A549 (cell line): ENCODE measurements around the gene H1-8. TPM values are rescaled to one million over a fixed set of nuclear protein-coding genes. Genes with fewer than 3 reads are reported as not detected.

Source experiments
- ATAC-seq, 2 experiments: fragments of 200-7000 bp in 1 of 2; fragments of >200 bp in 1 of 2; cut with Nextera tagmentation in 1 of 2; cut with Tn5 transposase in 1 of 2; 3 replicates each; pipeline versions ENCODE4 v1.8.0 to v1.9.1; 2018 to 2020; ENCODE audit warnings: mild to moderate bottlenecking in 1 of 2, moderate library complexity in 1 of 2
- CTCF ChIA-PET: fragments of 300-600 bp; sonication (Branson Sonifier 250); formaldehyde crosslinking; extraction: SDS; loops from one replicate; lab custom pipeline; 2021; ENCODE audit warnings: antibody characterized with exemption, inconsistent platforms; lab: Yijun Ruan, JAX
- POLR2A ChIA-PET: fragments of 350-600 bp; formaldehyde crosslinking; extraction: SDS; loops from one replicate; lab custom pipeline; 2021; ENCODE audit warnings: antibody characterized with exemption, inconsistent platforms; lab: Yijun Ruan, JAX
- DNase-seq, 2 experiments: peaks; one replicate each; pipeline versions ENCODE4 v3.0.0 to v3.0.0-alpha.2; 2011 to 2016; ENCODE audit warnings: low read depth in 1 of 2, low spot score in 1 of 2
- FAIRE-seq: peaks from 2 replicates; lab custom pipeline; 2011; peaks lifted over from hg19 to GRCh38; lab: Jason Lieb, UNC
- H3K27ac ChIP-seq, 2 experiments: fragments of >200 bp; sonication (Bioruptor Twin); formaldehyde crosslinking; 3 replicates each; pipeline ENCODE4 v1.5.1; 2016 to 2017
- H3K4me1 ChIP-seq: fragments of >200 bp; sonication (Bioruptor Twin); formaldehyde crosslinking; 3 replicates; pipeline ENCODE4 v1.6.1; 2016
- H3K4me2 ChIP-seq: fragments of >200 bp; sonication (Bioruptor Twin); formaldehyde crosslinking; 3 replicates; pipeline ENCODE4 v1.6.1; 2016
- H3K4me3 ChIP-seq: fragments of >200 bp; sonication (Bioruptor Twin); formaldehyde crosslinking; 3 replicates; pipeline ENCODE4 v1.5.1; 2016
- H3K9me3 ChIP-seq: fragments of >200 bp; sonication (Bioruptor Twin); formaldehyde crosslinking; 3 replicates; pipeline ENCODE4 v1.6.1; 2016
- BCL3 ChIP-seq: fragments of >200 bp; sonication (Bioruptor Twin); formaldehyde crosslinking; IDR thresholded peaks from 3 replicates; pipeline ENCODE4 v1.6.1; 2016
- BHLHE40 ChIP-seq: IDR thresholded peaks from 2 replicates; pipeline ENCODE4 v1.6.1; 2012; ENCODE audit warnings: low read depth, low read length, inconsistent platforms
- CEBPB ChIP-seq, 2 experiments: fragments of >200 bp in 1 of 2; sonication (Bioruptor Twin) in 1 of 2; formaldehyde crosslinking in 1 of 2; IDR thresholded peaks; 2 replicates each; pipeline ENCODE4 v1.6.1; 2012 to 2016
- CHD4 ChIP-seq: fragments of 200-600 bp; sonication (generic); IDR thresholded peaks from 2 replicates; pipeline ENCODE4 v1.6.1; 2016; ENCODE audit warnings: antibody characterized with exemption, mild to moderate bottlenecking, borderline replicate concordance
- ELK1 ChIP-seq: fragments of 150-350 bp; IDR thresholded peaks from 2 replicates; pipeline ENCODE4 v1.6.1; 2014; ENCODE audit warnings: low read depth, mild to moderate bottlenecking, low read length
- FOSL2 ChIP-seq, 2 experiments: fragments of 450-650 bp in 1 of 2; fragments of >200 bp in 1 of 2; sonication (Bioruptor Twin) in 1 of 2; formaldehyde crosslinking; IDR thresholded peaks; 2 replicates each; pipeline versions ENCODE4 v1.5.0 to v1.6.1; 2016 to 2020; ENCODE audit warnings: mild to moderate bottlenecking in 1 of 2, moderate library complexity in 1 of 2
- GATA3 ChIP-seq: IDR thresholded peaks from 2 replicates; pipeline ENCODE4 v1.6.1; 2012; ENCODE audit warnings: borderline replicate concordance
- HEYL ChIP-seq: fragments of 250-450 bp; sonication (Bioruptor Pico); IDR thresholded peaks from 2 replicates; pipeline ENCODE4 v1.8.0; 2021; ENCODE audit warnings: mild to moderate bottlenecking, moderate library complexity
- HOXA7 ChIP-seq: fragments of 250-450 bp; sonication (Bioruptor Pico); IDR thresholded peaks from 2 replicates; pipeline ENCODE4 v1.5.0; 2020; ENCODE audit warnings: mild to moderate bottlenecking, moderate library complexity
- HOXB5 ChIP-seq: fragments of 250-450 bp; sonication (Bioruptor Pico); IDR thresholded peaks from 2 replicates; pipeline ENCODE4 v1.5.0; 2020; ENCODE audit warnings: mild to moderate bottlenecking, moderate library complexity
- KDM1A ChIP-seq: fragments of 200-600 bp; sonication (generic); IDR thresholded peaks from 2 replicates; pipeline ENCODE4 v1.6.1; 2016; ENCODE audit warnings: low read depth, mild to moderate bottlenecking
- NPAS2 ChIP-seq: fragments of 250-450 bp; sonication (Bioruptor Pico); IDR thresholded peaks from 2 replicates; pipeline ENCODE4 v1.8.0; 2022; ENCODE audit warnings: mild to moderate bottlenecking, moderate library complexity, borderline replicate concordance
- PBX3 ChIP-seq: IDR thresholded peaks from 2 replicates; pipeline ENCODE4 v1.6.1; 2012
- POLR2A ChIP-seq: IDR thresholded peaks from 2 replicates; pipeline ENCODE4 v1.6.1; 2012; ENCODE audit warnings: mild to moderate bottlenecking, low read length
- RCOR1 ChIP-seq: fragments of 150-350 bp; IDR thresholded peaks from 2 replicates; pipeline ENCODE4 v1.6.1; 2014; ENCODE audit warnings: antibody characterized with exemption, low read length, low read depth
- REST ChIP-seq: fragments of 200-600 bp; sonication (generic); IDR thresholded peaks from 2 replicates; pipeline ENCODE4 v1.6.1; 2016; ENCODE audit warnings: antibody characterized with exemption, mild to moderate bottlenecking, moderate library complexity
- SMC3 ChIP-seq: fragments of >200 bp; sonication (Bioruptor Twin); formaldehyde crosslinking; IDR thresholded peaks from 3 replicates; pipeline ENCODE4 v1.6.1; 2018; ENCODE audit warnings: inconsistent platforms
- TFCP2L1 ChIP-seq: fragments of 250-450 bp; sonication (Bioruptor Pico); IDR thresholded peaks from 2 replicates; pipeline ENCODE4 v1.5.0; 2021; ENCODE audit warnings: mild to moderate bottlenecking
- ZC3H11A ChIP-seq: fragments of 450-650 bp; IDR thresholded peaks from 2 replicates; pipeline ENCODE4 v1.6.1; 2014; ENCODE audit warnings: antibody characterized with exemption, mild to moderate bottlenecking
- ZNF302 ChIP-seq: fragments of 250-450 bp; sonication (Bioruptor Pico); IDR thresholded peaks from 2 replicates; pipeline ENCODE4 v1.9.0; 2021; ENCODE audit warnings: inconsistent platforms, mild to moderate bottlenecking, moderate library complexity
- ZSCAN20 ChIP-seq: fragments of 250-450 bp; sonication (Bioruptor Pico); IDR thresholded peaks from 2 replicates; pipeline ENCODE4 v1.8.0; 2022; ENCODE audit warnings: mild to moderate bottlenecking, moderate library complexity
- WGBS: methylation state at CpG from one replicate; pipeline ENCODE4 v1.1.6; 2017; ENCODE audit errors: missing lambda C conversion rate; 5-methylcytosine and 5-hydroxymethylcytosine counted together
- polyA plus RNA-seq, 4 experiments: library from polyadenylated mRNA; depleted of rRNA in 3 of 4; stranded (reverse); fragments of >200 nt; fragmentation: RNase III in 1 of 4; extraction: RNeasy Plus Mini Kit Qiagen cat#74134 plus additional on column Dnase treatment in 1 of 4; gene quantifications; 2 replicates in 3 of 4; 3 replicates in 1 of 4; pipeline ENCODE4 v1.2.3, GENCODE V29; 2011 to 2017
- TF ChIP-seq, protein P1 (sequence below): fragments of >200 bp; sonication (Bioruptor Twin); formaldehyde crosslinking; IDR thresholded peaks from 2 replicates; pipeline ENCODE4 v1.6.1; 2016
- TF ChIP-seq, protein P2 (sequence below): IDR thresholded peaks from 2 replicates; pipeline ENCODE4 v1.6.1; 2012

Gene H1-8
- polyA plus RNA-seq, 2 of the 4 experiments (the other 2 are of a cell fraction) = not detected

DNA sequence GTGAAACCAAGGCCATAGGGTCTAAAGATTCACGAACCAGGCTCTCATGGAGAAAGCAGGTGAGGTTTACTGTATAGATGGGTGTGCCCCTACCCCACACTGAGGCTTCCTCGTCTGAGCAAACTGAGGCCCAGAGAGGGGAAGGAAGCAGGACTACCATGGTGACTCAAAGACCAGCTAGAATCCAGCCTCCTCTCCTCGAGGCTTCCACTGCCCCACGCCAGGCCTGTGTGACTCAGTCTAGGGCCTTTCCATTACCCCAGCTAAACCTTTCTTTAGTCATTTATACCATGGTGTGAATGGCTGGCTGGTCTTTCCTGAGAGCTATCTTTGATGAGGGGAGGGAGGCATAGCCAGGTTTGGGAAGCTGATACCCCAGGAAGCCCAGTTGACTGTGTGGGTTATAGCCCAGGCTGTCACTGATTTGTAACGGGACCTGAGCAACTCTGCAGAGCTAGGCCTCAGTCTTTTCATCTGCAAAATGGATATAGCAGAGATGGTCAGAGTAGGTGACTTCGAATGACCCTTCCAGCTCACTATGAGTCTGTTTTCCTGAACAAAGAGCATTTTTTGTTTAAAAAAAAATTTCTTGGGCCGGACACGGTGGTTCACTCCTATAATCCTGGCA, 17.5 kb upstream of the H1-8 start:
- no peaks in the 10 kb centered on the region for H3K9me3 ChIP-seq
- H3K4me3 ChIP-seq = no peak overlapping the region
- H3K4me2 ChIP-seq = no peak overlapping the region
- TF ChIP-seq TFCP2L1 (CRISPR knock-in tag) (no peak), CEBPB (IDR thresholded peaks at IDR 0.05) (no peak), ZSCAN20 (CRISPR knock-in tag) (no peak), HEYL (CRISPR knock-in tag) (no peak), ELK1 (no peak), GATA3 (no peak), BHLHE40 (no peak), CHD4 (no peak), BCL3 (no peak), HOXB5 (CRISPR knock-in tag) (no peak), PBX3 (no peak), ZNF302 (CRISPR knock-in tag) (no peak), POLR2A (no peak)
- TF ChIP-seq, protein P1, sequence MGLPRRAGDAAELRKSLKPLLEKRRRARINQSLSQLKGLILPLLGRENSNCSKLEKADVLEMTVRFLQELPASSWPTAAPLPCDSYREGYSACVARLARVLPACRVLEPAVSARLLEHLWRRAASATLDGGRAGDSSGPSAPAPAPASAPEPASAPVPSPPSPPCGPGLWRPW = no peak
- TF ChIP-seq, protein P2, sequence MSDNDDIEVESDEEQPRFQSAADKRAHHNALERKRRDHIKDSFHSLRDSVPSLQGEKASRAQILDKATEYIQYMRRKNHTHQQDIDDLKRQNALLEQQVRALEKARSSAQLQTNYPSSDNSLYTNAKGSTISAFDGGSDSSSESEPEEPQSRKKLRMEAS = no peak
- no peak for DNase-seq
- no peak for ATAC-seq
- CTCF ChIA-PET = interaction anchor here (1.3 kb wide), 1 partner anchor 9 kb away, joined by 5 read pairs; no protein-coding TSS in a partner anchor
- H3K4me1 ChIP-seq = peaks cover 6% of the 10 kb centered on the region; the same call in 1 of the 3 replicates
- H3K27ac ChIP-seq = no peak overlapping the region
- POLR2A ChIA-PET = no interaction called here
- FAIRE-seq = no peak
- 71% methylated on average over 8 of the region's 8 CpGs for WGBS

DNA sequence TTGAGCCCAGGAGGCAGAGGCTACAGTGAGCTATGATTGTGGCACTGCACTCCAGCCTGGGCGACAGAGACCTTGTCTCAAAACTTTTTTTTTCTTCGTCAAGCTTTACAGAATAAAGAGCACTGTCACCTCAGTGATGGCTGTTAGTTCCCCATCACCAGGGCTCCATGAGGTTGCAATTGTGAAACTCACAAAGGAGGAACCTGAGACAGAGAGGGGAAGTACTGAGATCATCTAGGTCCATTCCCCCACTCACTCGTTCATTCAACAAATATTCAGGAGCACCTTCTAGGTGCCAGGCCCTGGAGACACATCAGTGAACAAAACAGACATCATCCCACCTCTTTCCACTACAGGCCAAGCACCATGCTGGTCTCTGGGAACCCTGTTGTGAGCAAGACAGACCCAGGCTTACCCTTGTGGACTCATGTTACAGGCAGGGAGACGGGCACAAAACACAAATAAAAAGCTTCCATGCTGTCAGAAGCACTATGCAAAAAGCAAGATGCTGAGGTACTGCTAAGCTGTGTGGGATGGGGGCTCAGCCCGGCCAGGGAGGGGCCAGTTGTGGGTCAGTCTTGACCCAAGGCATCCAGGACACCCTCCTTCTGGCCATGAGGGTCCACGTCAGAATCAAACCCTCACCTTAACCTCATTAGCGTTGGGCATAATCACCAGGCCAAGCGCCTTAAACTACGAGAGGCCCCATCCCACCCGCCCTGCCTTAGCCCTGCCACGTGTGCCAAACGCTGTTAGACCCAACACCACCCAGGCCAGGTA, 16.7 kb upstream of the H1-8 start:
- ChIA-PET POLR2A (no interaction called here), CTCF (interaction anchor here (1.3 kb wide), 1 partner anchor 8 kb away, joined by 5 read pairs; no protein-coding TSS in a partner anchor)
- no peak for DNase-seq
- H3K27ac ChIP-seq = no peak overlapping the region
- ATAC-seq = no peak
- FAIRE-seq = no peak
- WGBS = 80% methylated on average over 8 of the region's 12 CpGs
- H3K4me1 ChIP-seq = peaks cover 10% of the 10 kb centered on the region; the same call in 1 of the 3 replicates
- TF ChIP-seq FOSL2 (IDR thresholded peaks at IDR 0.05) = no peak
- TF ChIP-seq FOSL2 (CRISPR knock-in tag; IDR thresholded peaks at IDR 0.05) = no peak
- TF ChIP-seq RCOR1 = no peak
- TF ChIP-seq REST = no peak
- no peak for TF ChIP-seq HOXA7 (CRISPR knock-in tag)
- TF ChIP-seq NPAS2 = no peak
- no peak for TF ChIP-seq SMC3
- no peak for TF ChIP-seq HEYL (CRISPR knock-in tag)
- no peak for TF ChIP-seq KDM1A
- TF ChIP-seq, protein P1 = no peak
- no peak for TF ChIP-seq POLR2A
- no peak for TF ChIP-seq ZC3H11A
- no peak overlapping the region for H3K4me3 ChIP-seq
- H3K9me3 ChIP-seq = no peaks in the 10 kb centered on the region
- H3K4me2 ChIP-seq = no peak overlapping the region
